Erythroblast (primary cell): ENCODE results near the gene TTC6.

ENCODE experiments used
- GATA1 ChIP-seq: IDR thresholded peaks from 2 replicates; pipeline ENCODE4 v1.6.1; 2011; ENCODE audit warnings: low read depth, mild to moderate bottlenecking, control low read depth, low read length, moderate library complexity
- POLR2A ChIP-seq: IDR thresholded peaks from 2 replicates; pipeline ENCODE4 v1.6.1; 2011; ENCODE audit warnings: mild to moderate bottlenecking, low read length

DNA sequence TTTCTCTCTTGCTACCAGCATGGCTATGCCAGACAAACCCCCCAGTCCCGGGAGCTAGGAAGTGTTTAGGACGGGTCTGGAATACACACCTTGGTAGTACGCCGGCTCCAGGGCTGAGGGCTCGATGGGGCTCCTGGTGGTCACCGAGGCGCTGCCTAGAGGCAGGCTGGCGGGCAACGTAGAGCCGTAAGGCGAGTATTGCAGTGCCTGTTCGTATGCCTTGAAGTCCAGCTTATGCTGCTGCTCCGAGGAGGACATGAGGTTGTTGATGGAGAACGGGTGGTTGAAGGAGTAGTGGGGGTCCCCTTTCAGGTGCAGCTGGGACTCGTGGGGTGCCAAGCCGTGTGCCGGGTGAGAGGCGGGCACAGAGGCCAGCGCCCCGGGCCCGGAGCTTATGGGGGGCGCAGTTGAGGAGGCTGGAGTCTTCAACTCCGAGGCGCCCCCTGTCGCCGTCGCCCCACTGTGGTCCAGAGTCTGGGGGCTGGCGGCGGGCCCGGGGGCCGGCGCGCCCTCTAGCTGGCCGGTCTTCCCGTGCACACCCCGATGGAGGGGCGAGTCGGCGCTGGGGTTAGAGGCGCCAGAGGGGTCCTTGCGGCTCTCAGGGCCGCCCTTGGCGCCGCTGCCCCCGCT, 4.0 kb upstream of the TTC6 start:
- TF ChIP-seq POLR2A: no peak
- no peak for TF ChIP-seq GATA1
